HCT116 (cell line): Measurements from ENCODE around the gene TES. TPM values are rescaled to one million over a fixed set of nuclear protein-coding genes. Genes with fewer than 3 reads are reported as not detected.

Source experiments
- ATAC-seq: fragments of 200-7000 bp; cut with Tn5 transposase; 2 replicates; pipeline ENCODE4 v1.9.1; 2020; ENCODE audit warnings: mild to moderate bottlenecking, moderate library complexity
- BruUV-seq: library from RNA; stranded (reverse); fragments of 400-500 nt; replicated peaks from 2 replicates; lab custom pipeline; 2021; lab: Mats Ljungman, UMichigan
- CTCF ChIA-PET: fragments of 300-600 bp; sonication (Branson Sonifier 250); formaldehyde crosslinking; loops from one replicate; lab custom pipeline; 2021; ENCODE audit warnings: antibody characterized with exemption; lab: Charles Lee
- POLR2A ChIA-PET: fragments of 300-600, 350-600 bp; sonication (Branson Sonifier 250); formaldehyde crosslinking; loops from one replicate; lab custom pipeline; 2021; ENCODE audit warnings: antibody characterized with exemption; lab: Charles Lee
- RAD21 ChIA-PET, 2 experiments: fragments of 300-600 bp; sonication (Branson Sonifier 250); formaldehyde crosslinking; loops; one replicate each; lab custom pipeline; 2023; ENCODE audit warnings: low total read pairs in 2 of 2; ENCODE audit not compliant: uncharacterized antibody in 2 of 2, unreplicated experiment in 2 of 2, low non-redundant PET in 1 of 2; lab: Charles Lee
- DNase-seq: peaks from one replicate; pipeline ENCODE4 v3.0.0-alpha.2; 2010; ENCODE audit warnings: low read depth, low spot score
- H2AFZ ChIP-seq: fragments of 200-600 bp; shearing (Covaris generic), sonication (generic); 2 replicates; pipeline ENCODE4 v1.6.1; 2017; ENCODE audit warnings: low read depth, mixed run types, mixed read lengths, antibody characterized with exemption, low read length; ENCODE audit not compliant: poor library complexity, severe bottlenecking
- H3K27ac ChIP-seq: 2 replicates; pipeline ENCODE4 v1.5.1; 2012; ENCODE audit warnings: low read depth, low read length
- H3K27me3 ChIP-seq: fragments of 200-600 bp; sonication (generic); 2 replicates; pipeline ENCODE4 v1.6.1; 2016; ENCODE audit warnings: mixed run types, low read length, mixed read lengths; ENCODE audit not compliant: insufficient read depth
- H3K36me3 ChIP-seq, 2 experiments: fragments of 200-500 bp in 1 of 2; fragments of 200-600 bp in 1 of 2; sonication (Bioruptor generic) in 1 of 2; sonication (generic) in 1 of 2; 2 replicates each; pipeline versions ENCODE4 v1.5.1 to v1.6.1; 2014 to 2016; ENCODE audit warnings: low read length in 2 of 2, inconsistent platforms in 1 of 2, mixed read lengths in 1 of 2, mixed run types in 1 of 2; ENCODE audit not compliant: insufficient read depth in 2 of 2, control insufficient read depth in 1 of 2
- H3K4me1 ChIP-seq, 2 experiments: fragments of 200-600 bp in 1 of 2; sonication (generic) in 1 of 2; 2 replicates each; pipeline versions ENCODE4 v1.5.1 to v1.6.1; 2012 to 2017; ENCODE audit warnings: low read length in 2 of 2, inconsistent platforms in 1 of 2, mild to moderate bottlenecking in 1 of 2, mixed read lengths in 1 of 2, mixed run types in 1 of 2, moderate library complexity in 1 of 2; ENCODE audit not compliant: insufficient read depth in 2 of 2, control insufficient read depth in 1 of 2
- H3K4me2 ChIP-seq: fragments of 200-600 bp; sonication (generic); 2 replicates; pipeline ENCODE4 v1.6.1; 2017; ENCODE audit warnings: mixed run types, low read length, mixed read lengths
- H3K4me3 ChIP-seq, 2 experiments: fragments of 200-600 bp in 1 of 2; sonication (generic) in 1 of 2; replicated peaks in 1 of 2; 2 replicates each; pipeline ENCODE4 v1.5.1; 2011 to 2016; ENCODE audit warnings: low read length in 2 of 2, control low read depth in 1 of 2, low read depth in 1 of 2, mild to moderate bottlenecking in 1 of 2, mixed read lengths in 1 of 2, mixed run types in 1 of 2
- H3K79me2 ChIP-seq: fragments of 200-600 bp; sonication (generic); 2 replicates; pipeline ENCODE4 v1.6.1; 2017; ENCODE audit warnings: mild to moderate bottlenecking, mixed run types, low read length, moderate library complexity, mixed read lengths; ENCODE audit not compliant: insufficient read depth
- H3K9ac ChIP-seq: fragments of 200-600 bp; sonication (generic); 2 replicates; pipeline ENCODE4 v1.6.1; 2016; ENCODE audit warnings: low read length, mixed read lengths
- H3K9me2 ChIP-seq: fragments of 200-600 bp; sonication (generic), shearing (Covaris generic); 2 replicates; pipeline ENCODE4 v1.6.1; 2017; ENCODE audit warnings: mixed run types, mild to moderate bottlenecking, moderate library complexity; ENCODE audit not compliant: insufficient read depth
- H3K9me3 ChIP-seq, 2 experiments: fragments of 200-500 bp in 1 of 2; fragments of 200-600 bp in 1 of 2; sonication (Bioruptor generic) in 1 of 2; sonication (generic) in 1 of 2; 2 replicates each; pipeline ENCODE4 v1.6.1; 2014 to 2017; ENCODE audit warnings: low read length in 2 of 2, mixed read lengths in 2 of 2, inconsistent platforms in 1 of 2, low read depth in 1 of 2, mild to moderate bottlenecking in 1 of 2, mixed run types in 1 of 2, moderate library complexity in 1 of 2; ENCODE audit not compliant: control insufficient read depth in 1 of 2, insufficient read depth in 1 of 2
- H4K20me1 ChIP-seq: fragments of 200-600 bp; sonication (generic), shearing (Covaris generic); 2 replicates; pipeline ENCODE4 v1.6.1; 2017; ENCODE audit warnings: mixed run types, mild to moderate bottlenecking, moderate library complexity; ENCODE audit not compliant: insufficient read depth
- ATF3 ChIP-seq: IDR thresholded peaks from 2 replicates; pipeline ENCODE4 v1.6.1; 2012
- CBX3 ChIP-seq: IDR thresholded peaks from 2 replicates; pipeline ENCODE4 v1.6.1; 2012; ENCODE audit warnings: low read depth
- CEBPB ChIP-seq: IDR thresholded peaks from 2 replicates; pipeline ENCODE4 v1.6.1; 2012; ENCODE audit warnings: low read depth
- ELF1 ChIP-seq: IDR thresholded peaks from 2 replicates; pipeline ENCODE4 v1.6.1; 2012; ENCODE audit warnings: low read depth, borderline replicate concordance
- MAX ChIP-seq: IDR thresholded peaks from 2 replicates; pipeline ENCODE4 v1.6.1; 2012
- POLR2A ChIP-seq: IDR thresholded peaks from 2 replicates; pipeline ENCODE4 v1.7.0; 2011; ENCODE audit warnings: borderline replicate concordance; ENCODE audit not compliant: insufficient read depth, insufficient read length; ENCODE audit errors: extremely low read depth
- REST ChIP-seq: IDR thresholded peaks from 2 replicates; pipeline ENCODE4 v1.6.1; 2012; ENCODE audit warnings: low read depth
- SRF ChIP-seq: IDR thresholded peaks from 2 replicates; pipeline ENCODE4 v1.6.1; 2012; ENCODE audit warnings: low read depth
- TCF7L2 ChIP-seq: IDR thresholded peaks from 2 replicates; pipeline ENCODE4 v1.7.0; 2011; ENCODE audit warnings: borderline replicate concordance, inconsistent platforms; ENCODE audit not compliant: insufficient read depth, insufficient read length; ENCODE audit errors: extremely low read depth
- YY1 ChIP-seq: IDR thresholded peaks from 2 replicates; pipeline ENCODE4 v1.6.1; 2011; ENCODE audit warnings: low read length, low read depth, moderate library complexity, mild to moderate bottlenecking; ENCODE audit not compliant: insufficient replicate concordance; ENCODE audit errors: extremely low read depth
- intact Hi-C: fragments of 100-400 bp; cut with micrococcal nuclease; formaldehyde crosslinking; loops from 2 replicates; pipeline ENCODE4 v1.10.0; 2022
- total RNA-seq: library from RNA; stranded (reverse); gene quantifications from one replicate; pipeline ENCODE4 v1.2.1, GENCODE V29; 2021; ENCODE audit not compliant: unreplicated experiment
- TF ChIP-seq, protein P1 (sequence below), 3 experiments: fragments of 200-600 bp in 1 of 3; sonication (generic) in 1 of 3; IDR thresholded peaks in 2 of 3; conservative IDR thresholded peaks in 1 of 3; 2 replicates each; pipeline ENCODE4 v1.5.1; 2012 to 2017; ENCODE audit warnings: low read depth in 2 of 3, low read length in 2 of 3, antibody characterized with exemption in 1 of 3, borderline replicate concordance in 1 of 3, control low read depth in 1 of 3, mild to moderate bottlenecking in 1 of 3, mixed read lengths in 1 of 3, mixed run types in 1 of 3, moderate library complexity in 1 of 3; ENCODE audit not compliant: insufficient read depth in 1 of 3
- TF ChIP-seq, protein P2 (sequence below): IDR thresholded peaks from 2 replicates; pipeline ENCODE4 v1.6.1; 2011; ENCODE audit warnings: mild to moderate bottlenecking, low read length, moderate library complexity; ENCODE audit not compliant: insufficient replicate concordance; ENCODE audit errors: extremely low read depth

The TES gene
- total RNA-seq, 1 experiment from 2014 or later = 129 TPM

GRCh38 chr7:116185956-116186355, 24.4 kb upstream of the TES start (continued):
- TF ChIP-seq, protein P1, sequence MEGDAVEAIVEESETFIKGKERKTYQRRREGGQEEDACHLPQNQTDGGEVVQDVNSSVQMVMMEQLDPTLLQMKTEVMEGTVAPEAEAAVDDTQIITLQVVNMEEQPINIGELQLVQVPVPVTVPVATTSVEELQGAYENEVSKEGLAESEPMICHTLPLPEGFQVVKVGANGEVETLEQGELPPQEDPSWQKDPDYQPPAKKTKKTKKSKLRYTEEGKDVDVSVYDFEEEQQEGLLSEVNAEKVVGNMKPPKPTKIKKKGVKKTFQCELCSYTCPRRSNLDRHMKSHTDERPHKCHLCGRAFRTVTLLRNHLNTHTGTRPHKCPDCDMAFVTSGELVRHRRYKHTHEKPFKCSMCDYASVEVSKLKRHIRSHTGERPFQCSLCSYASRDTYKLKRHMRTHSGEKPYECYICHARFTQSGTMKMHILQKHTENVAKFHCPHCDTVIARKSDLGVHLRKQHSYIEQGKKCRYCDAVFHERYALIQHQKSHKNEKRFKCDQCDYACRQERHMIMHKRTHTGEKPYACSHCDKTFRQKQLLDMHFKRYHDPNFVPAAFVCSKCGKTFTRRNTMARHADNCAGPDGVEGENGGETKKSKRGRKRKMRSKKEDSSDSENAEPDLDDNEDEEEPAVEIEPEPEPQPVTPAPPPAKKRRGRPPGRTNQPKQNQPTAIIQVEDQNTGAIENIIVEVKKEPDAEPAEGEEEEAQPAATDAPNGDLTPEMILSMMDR (IDR thresholded peaks at IDR 0.05 in 2 of 3, conservative IDR thresholded peaks at IDR 0.05 in 1 of 3; ENCODE audit: borderline replicate concordance in 1 of 3, insufficient read depth in 1 of 3, low read depth in 2 of 3, low read length in 2 of 3) = no peak
- no peak for TF ChIP-seq MAX

DNA sequence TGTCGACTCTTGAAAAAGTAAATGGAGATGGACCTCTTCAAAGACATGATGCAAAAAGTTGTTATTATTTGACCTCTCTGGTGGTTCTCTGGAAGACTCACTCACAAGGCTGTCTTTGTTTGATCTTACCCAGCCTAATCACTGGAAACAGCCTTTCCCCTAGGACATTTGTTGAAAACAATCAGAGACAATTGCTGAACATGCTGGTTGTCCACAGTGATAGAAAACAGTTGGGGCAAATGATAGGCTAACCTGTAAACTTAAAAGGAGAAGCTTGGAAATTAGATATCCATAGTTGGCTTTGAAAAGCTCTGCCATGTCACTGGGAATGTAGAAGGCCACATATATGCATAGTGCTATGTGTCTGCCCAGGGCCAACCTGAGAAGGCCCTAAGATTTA, 22.9 kb upstream of the TES start:
- Histone ChIP-seq H3K79me2 (no peaks in the 10 kb centered on the region), H3K9me3 (0 out of 4 replicates have a peak, but pooled peaks cover 0 to 3% of the 10 kb centered on the region in 2 experiments), H3K36me3 (no peaks in the 10 kb centered on the region), H2AFZ (no peak overlapping the region), H4K20me1 (no peaks in the 10 kb centered on the region), H3K9ac (no peak overlapping the region), H3K4me2 (no peak overlapping the region), H3K27me3 (no peaks in the 10 kb centered on the region), H3K4me3 (no peak overlapping the region), H3K4me1 (no peaks in the 10 kb centered on the region), H3K27ac (no peak overlapping the region), H3K9me2 (0 out of 2 replicates have a peak, but pooled peaks cover 3% of the 10 kb centered on the region)
- intact Hi-C loops = no loop called here
- BruUV-seq = no TSS peak
- TF ChIP-seq ELF1 (no peak), CEBPB (no peak), TCF7L2 (no peak), POLR2A (no peak), REST (no peak), YY1 (no peak), SRF (no peak), CBX3 (no peak), ATF3 (no peak)
- TF ChIP-seq, protein P1 (IDR thresholded peaks at IDR 0.05 in 2 of 3, conservative IDR thresholded peaks at IDR 0.05 in 1 of 3; ENCODE audit: borderline replicate concordance in 1 of 3, insufficient read depth in 1 of 3, low read depth in 2 of 3, low read length in 2 of 3) = no peak
- TF ChIP-seq, protein P2, sequence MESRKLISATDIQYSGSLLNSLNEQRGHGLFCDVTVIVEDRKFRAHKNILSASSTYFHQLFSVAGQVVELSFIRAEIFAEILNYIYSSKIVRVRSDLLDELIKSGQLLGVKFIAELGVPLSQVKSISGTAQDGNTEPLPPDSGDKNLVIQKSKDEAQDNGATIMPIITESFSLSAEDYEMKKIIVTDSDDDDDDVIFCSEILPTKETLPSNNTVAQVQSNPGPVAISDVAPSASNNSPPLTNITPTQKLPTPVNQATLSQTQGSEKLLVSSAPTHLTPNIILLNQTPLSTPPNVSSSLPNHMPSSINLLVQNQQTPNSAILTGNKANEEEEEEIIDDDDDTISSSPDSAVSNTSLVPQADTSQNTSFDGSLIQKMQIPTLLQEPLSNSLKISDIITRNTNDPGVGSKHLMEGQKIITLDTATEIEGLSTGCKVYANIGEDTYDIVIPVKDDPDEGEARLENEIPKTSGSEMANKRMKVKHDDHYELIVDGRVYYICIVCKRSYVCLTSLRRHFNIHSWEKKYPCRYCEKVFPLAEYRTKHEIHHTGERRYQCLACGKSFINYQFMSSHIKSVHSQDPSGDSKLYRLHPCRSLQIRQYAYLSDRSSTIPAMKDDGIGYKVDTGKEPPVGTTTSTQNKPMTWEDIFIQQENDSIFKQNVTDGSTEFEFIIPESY = no peak
- ChIA-PET RAD21 (no interaction called here), POLR2A (no interaction called here), CTCF (no interaction called here)
- DNase-seq = no peak
- no peak for ATAC-seq
